ENCODE data around the gene UNC80. TPM values are rescaled to one million over a fixed set of nuclear protein-coding genes. Genes with fewer than 3 reads are reported as not detected.

Gene UNC80
- total and polyA plus RNA-seq, 2 experiments from 2014 or later: 0.03 to 0.12 TPM

- H3K9me2 ChIP-seq (replicated peaks; ENCODE audit: insufficient read depth): no peaks in the 10 kb centered on the region
- H4K20me1 ChIP-seq (ENCODE audit: insufficient read depth, poor library complexity, severe bottlenecking): no peaks in the 10 kb centered on the region
- no peak overlapping the region for H3K4me3 ChIP-seq
- WGBS (ENCODE audit: low lambda C conversion rate, missing lambda C conversion rate): 34% methylated on average over 4 of the region's 4 CpGs
- H3K27me3 ChIP-seq: no peaks in the 10 kb centered on the region
- DNase-seq (ENCODE audit: low spot score): peak; percentile 83
- TF ChIP-seq CTCF (IDR thresholded peaks at IDR 0.05; ENCODE audit: poor library complexity): peak; percentile 73
- no peak for TF ChIP-seq EZH2phosphoT487 (IDR thresholded peaks at IDR 0.05; ENCODE audit: low read depth, severe bottlenecking, unreplicated experiment)
- H3K27ac ChIP-seq: peak overlapping the region; percentile 57
- no peaks in the 10 kb centered on the region for H3K36me3 ChIP-seq (replicated peaks; ENCODE audit: insufficient read depth, low read depth)
- H3K4me1 ChIP-seq (ENCODE audit: insufficient read depth): peaks cover 6% of the 10 kb centered on the region
- H3K79me2 ChIP-seq: no peaks in the 10 kb centered on the region
- H2AFZ ChIP-seq: peak overlapping the region; percentile 30
- H3K4me2 ChIP-seq: no peak overlapping the region
- no peaks in the 10 kb centered on the region for H3K9me3 ChIP-seq (ENCODE audit: low read depth)
Measured at GRCh38 chr2:209960676-209961630, 189.3 kb downstream of the UNC80 start.

- no peak overlapping the region for H3K4me3 ChIP-seq
- 80% methylated on average over 2 of the region's 2 CpGs for WGBS (ENCODE audit: low lambda C conversion rate, missing lambda C conversion rate)
- no peak for DNase-seq (ENCODE audit: low spot score)
- peaks cover 1% of the 10 kb centered on the region for H3K4me1 ChIP-seq (ENCODE audit: insufficient read depth)
- H3K36me3 ChIP-seq (replicated peaks; ENCODE audit: insufficient read depth, low read depth): no peaks in the 10 kb centered on the region
- H3K9me2 ChIP-seq (replicated peaks; ENCODE audit: insufficient read depth): no peaks in the 10 kb centered on the region
- TF ChIP-seq EZH2 (IDR thresholded peaks at IDR 0.05; ENCODE audit: borderline replicate concordance) (no peak), CTCF (IDR thresholded peaks at IDR 0.05; ENCODE audit: poor library complexity) (no peak), EZH2phosphoT487 (IDR thresholded peaks at IDR 0.05; ENCODE audit: low read depth, severe bottlenecking, unreplicated experiment) (no peak)
- no peaks in the 10 kb centered on the region for H4K20me1 ChIP-seq (ENCODE audit: insufficient read depth, poor library complexity, severe bottlenecking)
- no peak overlapping the region for H3K27ac ChIP-seq
- H3K4me2 ChIP-seq: no peak overlapping the region
- H3K27me3 ChIP-seq: no peaks in the 10 kb centered on the region
- H2AFZ ChIP-seq: no peak overlapping the region
- H3K79me2 ChIP-seq: no peaks in the 10 kb centered on the region
- no peaks in the 10 kb centered on the region for H3K9me3 ChIP-seq (ENCODE audit: low read depth)
Measured at GRCh38 chr2:209965723-209966122, 194.1 kb downstream of the UNC80 start.

- no peak overlapping the region for H2AFZ ChIP-seq
- no peak overlapping the region for H3K4me2 ChIP-seq
- no peaks in the 10 kb centered on the region for H3K4me1 ChIP-seq (ENCODE audit: insufficient read depth)
- H3K4me3 ChIP-seq: no peak overlapping the region
- no peak overlapping the region for H3K27ac ChIP-seq
- no peak for DNase-seq (ENCODE audit: low spot score)
- no peaks in the 10 kb centered on the region for H3K27me3 ChIP-seq
- H3K79me2 ChIP-seq: no peaks in the 10 kb centered on the region
- H3K9me2 ChIP-seq (replicated peaks; ENCODE audit: insufficient read depth): no peaks in the 10 kb centered on the region
- H3K9me3 ChIP-seq (ENCODE audit: low read depth): no peaks in the 10 kb centered on the region
- H4K20me1 ChIP-seq (ENCODE audit: insufficient read depth, poor library complexity, severe bottlenecking): no peaks in the 10 kb centered on the region
- TF ChIP-seq EZH2phosphoT487 (IDR thresholded peaks at IDR 0.05; ENCODE audit: low read depth, severe bottlenecking, unreplicated experiment) (no peak), EZH2 (IDR thresholded peaks at IDR 0.05; ENCODE audit: borderline replicate concordance) (no peak), CTCF (IDR thresholded peaks at IDR 0.05; ENCODE audit: poor library complexity) (no peak)
- no peaks in the 10 kb centered on the region for H3K36me3 ChIP-seq (replicated peaks; ENCODE audit: insufficient read depth, low read depth)
- 93% methylated on average over 4 of the region's 4 CpGs for WGBS (ENCODE audit: low lambda C conversion rate, missing lambda C conversion rate)
Measured at GRCh38 chr2:209969692-209970091, 198.1 kb downstream of the UNC80 start.

Measured in hepatocyte (in vitro differentiated cells).